Dermis blood vessel endothelial cell (primary cell): ENCODE data around the gene LIMK2. TPM values are rescaled to one million over a fixed set of nuclear protein-coding genes. Genes with fewer than 3 reads are reported as not detected.
"Not testable (repeated sequence)": the region's sequence is repeated elsewhere in the genome, so short reads cannot be mapped to it uniquely, and the experiment has no call there.

ENCODE experiments used
- DNase-seq: peaks from one replicate; pipeline ENCODE4 v3.0.0; 2010
- total RNA-seq: library from RNA; depleted of rRNA; stranded (reverse); fragments of >200 nt; gene quantifications from 2 replicates; pipeline ENCODE4 v1.2.3, GENCODE V29; 2014

LIMK2 gene
- total RNA-seq, 1 donor from 2014 or later: 103 TPM

DNA sequence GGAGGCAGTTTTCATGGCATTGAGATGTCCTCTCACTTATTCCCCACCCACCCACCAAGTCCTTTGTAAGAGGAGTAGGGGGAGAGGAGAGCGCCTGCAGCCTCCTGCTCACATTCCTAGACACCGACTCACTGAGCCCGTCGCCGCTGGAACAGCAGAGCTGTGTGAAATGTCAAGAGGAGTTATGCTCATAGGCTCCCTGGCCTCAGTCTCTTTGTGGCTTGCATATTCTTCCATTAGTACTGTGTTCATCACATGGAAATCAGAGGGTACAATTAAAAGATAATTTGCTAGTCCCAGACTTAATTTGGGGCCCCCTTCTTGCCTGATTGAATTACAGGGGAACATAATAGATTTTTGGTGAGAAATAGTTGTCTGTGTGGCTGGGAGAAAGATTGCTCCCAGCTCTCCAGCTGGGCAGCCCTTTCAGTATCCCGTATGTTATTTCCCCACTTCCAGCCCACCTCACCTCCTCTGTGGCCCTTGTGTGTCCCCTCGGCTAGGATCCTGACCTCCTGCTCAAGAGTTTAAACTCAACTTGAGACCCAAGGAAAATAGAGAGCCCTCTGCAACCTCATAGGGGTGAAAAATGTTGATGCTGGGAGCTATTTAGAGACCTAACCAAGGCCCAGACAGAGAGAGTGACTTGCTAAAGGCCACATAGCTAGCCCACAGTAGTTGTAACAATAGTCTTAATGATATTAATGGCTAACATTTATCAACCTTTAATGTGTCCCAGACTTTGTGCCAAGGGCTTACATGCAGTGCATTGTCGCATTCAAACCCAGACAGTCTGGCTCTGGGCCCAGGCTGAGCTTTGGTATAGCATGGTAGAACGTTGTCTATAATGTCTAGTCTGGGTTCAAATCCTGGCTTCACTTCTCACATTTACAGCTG lies 32.2 kb downstream of the LIMK2 start:
- peak; percentile 71 for DNase-seq

DNA sequence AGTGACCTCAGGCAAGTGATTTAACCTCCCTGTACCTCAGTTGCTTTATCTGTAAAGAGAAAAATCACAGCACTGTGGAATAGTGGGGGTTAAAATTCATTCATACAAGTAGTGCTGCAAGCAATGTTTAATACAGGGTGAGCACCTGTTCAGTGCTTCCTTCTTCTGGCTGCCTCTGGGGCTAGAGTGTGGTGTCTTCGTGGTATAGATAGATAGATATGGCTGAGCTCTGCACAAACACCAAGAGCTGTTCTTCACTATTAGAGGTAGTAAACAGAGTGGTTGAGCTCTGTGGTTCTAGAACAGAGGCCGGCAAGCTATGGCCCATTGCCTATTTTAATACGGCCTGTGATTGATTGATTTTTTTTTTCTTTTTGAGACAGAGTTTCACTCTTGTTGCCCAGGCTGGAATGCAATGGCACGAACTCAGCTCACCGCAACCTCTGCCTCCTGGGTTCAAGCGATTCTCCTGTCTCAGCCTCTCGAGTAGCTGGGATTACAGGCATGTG lies 32.9 kb downstream of the LIMK2 start:
- no peak for DNase-seq

DNA sequence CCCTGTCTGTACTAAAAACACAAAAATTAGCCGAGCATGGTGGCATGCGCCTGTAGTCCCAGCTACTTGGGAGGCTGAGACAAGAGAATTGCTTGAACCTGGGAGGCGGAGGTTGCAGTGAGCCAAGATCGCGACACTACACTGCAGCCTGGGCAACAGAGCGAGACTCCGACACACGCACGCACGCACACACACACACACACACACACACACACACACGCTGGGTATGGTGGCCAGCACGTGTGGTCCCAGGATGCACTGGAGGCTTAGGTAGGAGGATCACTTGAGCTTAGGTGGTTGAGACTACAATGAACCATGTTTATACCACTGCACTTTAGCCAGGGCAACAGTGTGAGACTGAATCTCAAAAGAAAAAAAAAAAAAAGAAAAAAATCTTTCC lies 33.9 kb downstream of the LIMK2 start:
- DNase-seq: not testable (repeated sequence)

DNA sequence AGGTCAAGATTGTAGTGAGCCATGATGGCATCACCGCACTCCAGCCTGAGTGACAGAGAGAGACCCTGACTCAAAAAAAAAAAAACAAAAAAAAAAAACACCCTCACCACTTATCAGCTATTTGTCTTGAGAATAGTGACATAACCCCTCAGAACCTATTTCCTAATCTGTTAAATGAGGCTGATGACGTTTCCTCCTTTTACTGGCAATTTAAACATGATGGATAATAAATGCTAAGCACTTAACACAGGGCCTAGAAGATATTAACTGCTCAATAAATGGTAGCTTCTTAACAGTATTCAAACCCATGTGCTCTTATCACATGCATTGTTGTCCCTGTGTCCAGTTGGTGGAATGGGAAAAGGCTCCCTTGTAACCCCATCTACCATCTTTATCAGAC lies 34.6 kb downstream of the LIMK2 start:
- no peak for DNase-seq

DNA sequence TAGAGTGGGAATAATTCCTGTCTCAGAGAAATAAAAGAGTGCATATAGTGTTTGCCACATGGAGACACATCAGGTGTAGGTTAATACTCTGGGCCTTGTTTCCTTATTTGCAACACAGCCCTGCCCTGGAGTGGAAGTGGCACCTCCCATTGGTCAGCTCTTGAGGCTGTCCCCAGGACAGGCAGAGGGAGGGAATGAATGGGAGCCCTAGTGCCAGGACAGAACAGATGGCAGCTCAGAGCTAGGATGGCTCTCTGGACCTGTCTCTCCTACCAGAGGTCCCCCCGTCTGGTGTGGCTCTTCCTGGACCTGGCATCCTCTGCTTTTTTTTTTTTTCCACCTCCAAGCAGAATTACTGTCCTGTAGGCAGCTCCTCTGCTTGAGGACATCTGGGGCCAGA lies 35.6 kb downstream of the LIMK2 start:
- no peak for DNase-seq

DNA sequence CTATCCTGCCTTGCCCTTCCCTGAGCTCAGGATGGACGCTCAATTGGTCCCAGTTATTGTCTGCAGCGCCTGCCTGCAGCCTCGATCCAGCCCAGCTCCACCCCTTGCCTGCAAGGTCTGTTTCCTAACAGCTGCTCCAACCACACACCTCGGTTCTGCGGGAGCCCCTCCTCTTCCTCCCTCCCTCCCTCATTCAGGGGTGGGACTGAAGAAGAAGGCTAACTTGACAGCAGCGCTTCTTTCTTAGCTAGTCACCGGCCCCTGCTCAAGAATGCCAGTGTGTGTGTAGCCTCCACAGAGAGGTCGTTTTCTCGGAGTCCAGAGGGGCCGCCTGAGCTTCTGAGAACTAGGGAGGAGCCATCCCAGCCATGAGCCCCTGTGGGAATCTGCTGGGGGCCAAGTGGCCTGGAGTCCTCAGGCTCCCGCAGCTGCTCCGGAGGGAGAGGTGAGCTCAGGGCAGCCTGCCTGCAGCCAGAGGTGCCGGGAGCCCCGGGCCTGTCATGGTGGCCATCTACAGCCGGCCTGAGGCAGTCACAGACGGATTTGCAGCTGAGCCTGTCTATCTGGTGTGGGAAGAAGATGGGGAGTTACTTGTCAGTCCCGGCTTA lies 36.1 kb downstream of the LIMK2 start:
- DNase-seq: peak; percentile 59

DNA sequence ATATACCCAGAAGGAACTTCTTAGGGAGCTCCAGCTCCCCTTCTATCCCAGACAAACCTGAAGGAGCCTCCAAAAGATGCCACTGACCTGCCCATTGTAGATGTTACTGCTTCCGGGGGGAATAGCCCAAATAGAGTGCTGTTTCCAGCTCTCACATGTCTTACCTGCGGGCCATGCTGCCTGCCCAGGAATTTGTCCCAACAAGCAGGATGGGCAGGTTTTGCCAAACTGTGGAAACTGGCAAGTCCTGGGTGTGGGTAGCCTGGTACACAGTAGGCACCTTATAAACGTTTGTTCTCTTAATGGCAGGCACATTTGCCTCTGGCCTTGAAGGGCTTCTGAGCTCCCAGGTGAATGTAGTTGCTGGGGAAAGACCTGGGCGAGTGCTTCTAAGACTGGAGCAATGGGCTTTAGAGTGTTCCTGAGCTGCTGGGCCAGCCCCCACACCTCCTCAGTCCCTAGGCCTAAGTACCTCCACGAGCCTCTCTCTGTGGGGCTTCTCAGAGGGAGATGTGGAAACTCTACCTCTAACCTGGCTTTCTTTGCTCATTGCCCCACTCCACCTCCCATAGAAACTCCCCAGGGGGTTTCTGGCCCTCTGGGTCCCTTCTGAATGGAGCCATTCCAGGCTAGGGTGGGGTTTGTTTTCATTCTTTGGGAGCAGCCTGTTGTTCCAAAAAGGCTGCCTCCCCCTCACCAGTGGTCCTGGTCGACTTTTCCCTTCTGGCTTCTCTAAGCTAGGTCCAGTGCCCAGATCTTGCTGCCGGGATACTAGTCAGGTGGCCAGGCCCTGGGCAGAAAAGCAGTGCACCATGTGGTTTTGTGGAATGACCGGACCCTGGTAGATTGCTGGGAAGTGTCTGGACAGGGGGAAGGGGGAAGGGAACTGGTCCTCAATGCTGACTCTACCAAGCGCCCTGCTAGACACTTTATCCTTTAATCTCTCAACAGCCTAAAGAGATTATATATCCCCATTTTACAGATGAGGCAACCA lies 37.2 kb downstream of the LIMK2 start:
- no peak for DNase-seq

DNA sequence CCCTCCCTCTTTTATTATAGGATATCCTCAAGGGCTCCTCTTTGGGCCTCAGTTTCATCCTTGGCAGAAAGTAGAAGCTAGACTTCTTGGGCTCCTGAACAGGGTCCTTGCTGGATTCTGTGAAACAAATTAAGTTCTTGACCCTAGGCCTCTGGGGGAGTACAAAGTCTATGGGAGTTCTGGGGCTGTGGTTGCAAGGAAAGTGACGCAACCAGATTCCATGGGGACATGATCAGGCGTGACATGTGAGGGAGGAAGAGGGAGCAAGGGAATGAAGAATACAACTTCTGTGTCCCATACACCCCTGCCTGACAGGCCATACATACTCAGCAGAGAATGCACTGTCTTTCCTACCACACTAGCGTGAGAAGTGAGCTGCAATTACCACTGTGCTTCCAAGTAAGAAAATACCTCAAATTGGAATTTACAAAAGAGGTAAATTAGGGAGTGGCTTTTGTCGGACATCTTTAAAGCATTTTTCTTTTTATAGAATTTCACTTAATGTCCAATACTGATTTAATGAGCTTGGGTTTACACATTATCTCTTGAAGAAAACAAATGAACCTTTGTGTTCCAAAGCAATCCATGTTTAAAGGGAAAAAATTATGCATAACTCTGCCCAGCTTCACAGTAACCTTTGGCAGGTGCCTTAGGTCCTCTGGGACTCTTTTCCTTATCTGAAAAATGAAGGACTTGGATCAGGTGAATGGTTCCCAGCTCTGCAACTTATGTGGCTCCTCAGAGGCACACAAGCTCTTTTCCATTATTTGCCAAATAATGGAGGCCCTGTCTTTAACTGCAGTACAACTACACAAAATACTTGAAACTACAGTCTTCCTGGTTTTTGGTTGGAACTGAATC lies 38.9 kb downstream of the LIMK2 start:
- DNase-seq: no peak

DNA sequence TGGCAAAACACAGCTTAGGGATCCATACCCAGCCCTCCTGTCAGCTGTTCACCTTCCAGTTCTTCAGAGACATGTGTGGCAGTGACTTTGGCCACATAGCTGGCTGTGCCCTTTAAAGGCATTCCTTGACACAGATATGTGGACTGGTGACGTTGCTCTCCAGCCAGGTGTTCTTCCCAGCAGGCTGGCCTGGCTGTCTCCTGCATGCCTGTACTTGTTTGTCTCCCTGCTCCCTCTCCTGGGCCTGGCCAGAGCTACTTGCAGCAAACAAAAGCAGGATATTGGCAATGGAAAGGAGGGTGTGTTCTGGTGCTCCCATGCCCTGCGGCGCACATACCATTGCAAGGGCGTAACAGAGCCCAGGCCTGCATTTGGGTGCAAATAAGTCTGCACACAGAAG lies 41.9 kb downstream of the LIMK2 start:
- peak; percentile 94 for DNase-seq

DNA sequence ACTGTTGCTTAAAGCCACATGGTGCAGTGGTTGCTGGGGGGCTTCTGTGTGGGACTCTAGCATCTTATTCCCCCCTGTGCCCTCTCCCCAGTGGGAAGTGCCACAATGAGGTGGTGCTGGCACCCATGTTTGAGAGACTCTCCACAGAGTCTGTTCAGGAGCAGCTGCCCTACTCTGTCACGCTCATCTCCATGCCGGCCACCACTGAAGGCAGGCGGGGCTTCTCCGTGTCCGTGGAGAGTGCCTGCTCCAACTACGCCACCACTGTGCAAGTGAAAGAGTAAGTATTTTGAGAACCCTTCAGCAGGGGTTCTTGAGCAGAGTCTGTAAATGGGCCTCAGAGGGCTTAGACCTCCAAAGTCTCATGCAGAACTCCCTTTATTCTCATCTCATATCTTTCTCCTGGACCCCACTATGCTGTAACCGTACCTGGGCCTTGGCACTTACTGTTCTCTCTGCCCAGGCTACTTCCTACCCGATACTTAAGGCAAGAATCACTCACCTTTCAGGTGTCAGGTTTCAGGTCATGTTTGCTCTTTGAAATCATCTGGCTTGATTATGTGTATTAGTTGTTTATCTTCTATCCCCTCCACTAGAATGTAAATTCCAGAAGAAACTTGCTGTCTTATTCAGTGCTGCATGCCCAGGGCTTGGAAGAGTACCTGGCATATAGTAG lies 47.8 kb downstream of the LIMK2 start:
- no peak for DNase-seq

DNA sequence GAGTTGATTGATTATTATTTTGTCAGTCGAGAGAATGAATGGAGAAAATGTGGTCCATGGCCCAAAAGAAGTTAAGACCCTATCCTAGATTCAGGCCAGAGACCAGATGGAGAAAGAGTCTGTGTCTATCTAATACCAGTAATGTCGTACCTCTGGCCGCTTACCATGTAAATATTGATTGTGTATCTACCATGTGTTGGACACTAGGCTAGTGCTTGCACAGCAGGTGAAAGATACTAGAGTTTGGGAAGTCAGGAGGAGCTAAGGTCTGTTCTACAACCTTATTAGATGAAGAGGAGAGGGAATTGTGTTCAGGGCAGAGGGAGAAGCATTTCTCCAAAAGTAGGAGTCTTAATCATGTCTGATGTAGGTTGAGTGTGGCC lies 48.4 kb downstream of the LIMK2 start:
- no peak for DNase-seq

DNA sequence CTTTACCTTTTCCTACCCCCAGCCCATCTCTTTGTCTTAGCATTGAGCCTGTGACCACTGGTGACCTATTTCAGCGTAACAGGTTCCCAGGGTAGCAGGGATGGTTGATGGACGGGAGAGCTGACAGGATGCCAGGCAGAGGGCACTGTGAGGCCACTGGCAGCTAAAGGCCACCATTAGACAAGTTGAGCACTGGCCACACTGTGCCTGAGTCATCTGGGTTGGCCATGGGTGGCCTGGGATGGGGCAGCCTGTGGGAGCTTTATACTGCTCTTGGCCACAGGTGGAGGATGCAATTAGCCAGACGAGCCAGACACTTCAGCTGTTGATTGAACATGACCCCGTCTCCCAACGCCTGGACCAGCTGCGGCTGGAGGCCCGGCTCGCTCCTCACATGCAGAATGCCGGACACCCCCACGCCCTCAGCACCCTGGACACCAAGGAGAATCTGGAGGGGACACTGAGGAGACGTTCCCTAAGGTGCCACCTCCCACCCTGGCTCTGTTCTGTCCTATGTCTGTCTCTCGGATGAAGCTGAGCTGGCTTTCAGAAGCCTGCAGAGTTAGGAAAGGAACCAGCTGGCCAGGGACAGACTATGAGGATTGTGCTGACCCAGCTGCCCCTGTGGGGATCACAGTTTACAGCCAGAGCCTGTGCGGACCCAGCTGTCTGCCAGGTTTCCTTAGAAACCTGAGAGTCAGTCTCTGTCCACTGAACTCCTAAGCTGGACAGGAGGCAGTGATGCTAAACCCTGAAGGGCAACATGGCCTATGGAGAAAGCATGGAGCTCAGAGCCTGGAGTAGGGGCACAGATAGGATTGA lies 50.4 kb downstream of the LIMK2 start:
- DNase-seq: no peak

DNA sequence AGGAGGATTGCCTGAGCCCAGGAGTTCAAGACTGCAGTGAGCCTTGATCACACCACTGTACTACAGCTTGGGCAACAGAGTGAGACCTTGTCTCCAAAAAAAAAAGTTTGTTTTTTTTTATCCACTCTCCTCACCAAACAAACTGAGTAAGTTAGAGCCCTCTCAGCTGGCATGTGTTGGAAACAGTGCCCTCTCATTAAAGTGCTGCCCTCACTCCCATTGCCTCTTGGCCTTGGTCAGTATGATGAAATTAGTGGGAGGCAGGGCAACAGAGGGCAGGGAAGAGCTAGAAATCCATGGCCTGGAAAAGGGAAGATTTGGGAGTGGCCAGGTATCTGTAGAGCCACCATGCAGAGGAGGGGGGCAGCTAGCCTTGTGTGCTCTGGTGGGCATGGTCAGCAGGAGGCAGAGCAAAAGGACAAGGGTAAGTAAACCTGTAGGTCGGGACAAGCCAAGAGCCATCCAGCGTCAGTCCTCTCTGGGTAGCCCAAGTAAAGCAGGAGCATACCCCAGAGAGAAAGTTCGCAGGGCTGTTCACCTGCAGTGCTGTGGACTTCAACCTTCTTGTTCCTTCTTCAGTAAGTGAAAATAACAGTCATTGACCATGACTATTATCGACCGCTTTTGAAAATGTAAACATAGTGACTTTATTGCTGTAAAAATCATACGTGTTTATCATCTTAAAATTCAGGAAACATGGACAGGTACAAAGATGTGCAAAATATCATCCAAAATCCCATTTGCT lies 52.0 kb downstream of the LIMK2 start:
- no peak for DNase-seq

DNA sequence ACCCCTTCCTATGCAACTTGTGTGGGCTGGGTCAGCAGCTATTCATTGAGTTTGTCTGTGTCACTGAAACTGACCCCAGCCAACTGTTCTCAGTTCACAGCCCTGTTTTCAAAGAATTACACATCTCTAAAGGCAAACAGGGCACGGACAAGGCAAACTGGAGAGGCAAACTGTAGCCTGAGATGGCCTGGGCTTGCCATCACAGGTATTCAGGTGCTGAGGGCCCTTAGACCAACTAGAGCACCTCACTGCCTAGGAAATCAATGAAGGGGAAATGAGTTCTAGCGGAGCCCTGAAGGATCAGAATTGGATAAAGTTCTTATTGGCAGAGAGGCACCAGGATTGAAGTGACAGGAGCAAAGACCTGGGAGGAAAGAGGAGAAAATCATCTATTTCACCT lies 56.2 kb downstream of the LIMK2 start:
- DNase-seq: no peak

DNA sequence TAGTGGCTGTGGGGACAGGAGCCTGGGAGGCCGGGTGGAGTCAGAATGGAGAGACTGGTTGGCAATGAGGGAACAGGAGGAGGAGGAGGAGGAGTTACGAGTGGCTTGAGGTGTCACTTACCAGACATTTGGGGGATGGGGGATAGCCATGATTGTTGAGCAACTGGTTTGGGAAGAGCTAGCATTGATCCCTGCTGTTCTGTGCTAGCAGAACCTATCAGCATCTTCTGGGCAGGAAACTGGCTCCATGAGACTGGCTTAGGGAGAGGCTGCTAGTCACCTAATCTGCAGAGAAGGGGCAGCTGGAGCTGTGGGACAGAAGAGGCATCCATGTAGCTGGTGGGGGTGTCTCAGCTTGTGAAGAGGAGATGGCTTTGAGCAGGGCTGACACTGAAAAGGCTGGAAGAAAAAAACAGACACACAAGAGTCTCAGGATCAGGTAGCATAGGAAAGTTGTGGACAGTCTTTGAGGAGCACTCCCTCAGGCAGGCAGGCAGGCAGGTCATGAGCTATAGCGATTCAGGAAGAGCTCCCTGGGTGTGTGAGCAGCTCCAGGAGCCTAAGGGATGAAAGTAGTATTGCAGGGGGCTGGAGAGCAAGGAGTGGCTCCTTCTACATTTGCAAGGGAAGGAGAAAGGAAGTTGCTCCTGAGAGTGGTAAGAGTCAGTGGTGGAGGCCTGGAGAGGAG lies 57.9 kb downstream of the LIMK2 start:
- peak; percentile 16 for DNase-seq

DNA sequence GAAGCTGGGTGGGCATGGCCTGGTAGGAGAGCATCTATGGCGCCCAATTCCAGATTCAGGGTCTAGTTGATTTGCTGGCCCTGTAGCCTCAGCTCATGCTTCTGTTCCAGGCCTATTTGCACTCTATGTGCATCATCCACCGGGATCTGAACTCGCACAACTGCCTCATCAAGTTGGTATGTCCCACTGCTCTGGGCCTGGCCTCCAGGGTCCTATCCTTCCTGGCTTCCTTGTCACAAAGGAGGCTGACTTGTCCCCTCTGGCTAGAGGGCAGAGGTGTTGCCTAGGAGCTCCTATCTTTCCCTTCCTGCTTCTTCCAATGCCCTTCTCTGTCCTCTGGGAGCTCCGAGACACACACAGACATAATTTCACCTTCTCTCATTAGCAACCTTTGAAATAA lies 58.9 kb downstream of the LIMK2 start:
- DNase-seq: no peak

DNA sequence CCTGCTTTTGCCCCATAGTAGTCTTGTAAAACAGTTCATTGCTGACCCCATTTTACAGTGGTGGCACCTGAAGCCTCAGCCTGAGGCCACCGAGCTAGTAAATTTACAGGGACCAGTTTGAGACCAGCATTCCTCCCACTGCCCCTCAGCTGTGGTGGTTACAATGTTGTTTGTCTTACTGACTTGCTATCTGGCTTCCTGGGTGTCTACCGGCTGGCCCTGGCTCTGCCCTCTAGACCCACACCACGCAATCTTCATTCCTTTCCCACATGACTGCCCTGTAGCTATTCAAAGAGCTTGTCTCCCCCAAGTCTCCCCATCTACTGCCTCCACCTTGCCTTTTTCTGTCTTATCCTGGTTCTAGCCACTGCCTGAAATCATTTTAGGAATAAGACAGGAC lies 59.4 kb downstream of the LIMK2 start:
- DNase-seq: no peak

DNA sequence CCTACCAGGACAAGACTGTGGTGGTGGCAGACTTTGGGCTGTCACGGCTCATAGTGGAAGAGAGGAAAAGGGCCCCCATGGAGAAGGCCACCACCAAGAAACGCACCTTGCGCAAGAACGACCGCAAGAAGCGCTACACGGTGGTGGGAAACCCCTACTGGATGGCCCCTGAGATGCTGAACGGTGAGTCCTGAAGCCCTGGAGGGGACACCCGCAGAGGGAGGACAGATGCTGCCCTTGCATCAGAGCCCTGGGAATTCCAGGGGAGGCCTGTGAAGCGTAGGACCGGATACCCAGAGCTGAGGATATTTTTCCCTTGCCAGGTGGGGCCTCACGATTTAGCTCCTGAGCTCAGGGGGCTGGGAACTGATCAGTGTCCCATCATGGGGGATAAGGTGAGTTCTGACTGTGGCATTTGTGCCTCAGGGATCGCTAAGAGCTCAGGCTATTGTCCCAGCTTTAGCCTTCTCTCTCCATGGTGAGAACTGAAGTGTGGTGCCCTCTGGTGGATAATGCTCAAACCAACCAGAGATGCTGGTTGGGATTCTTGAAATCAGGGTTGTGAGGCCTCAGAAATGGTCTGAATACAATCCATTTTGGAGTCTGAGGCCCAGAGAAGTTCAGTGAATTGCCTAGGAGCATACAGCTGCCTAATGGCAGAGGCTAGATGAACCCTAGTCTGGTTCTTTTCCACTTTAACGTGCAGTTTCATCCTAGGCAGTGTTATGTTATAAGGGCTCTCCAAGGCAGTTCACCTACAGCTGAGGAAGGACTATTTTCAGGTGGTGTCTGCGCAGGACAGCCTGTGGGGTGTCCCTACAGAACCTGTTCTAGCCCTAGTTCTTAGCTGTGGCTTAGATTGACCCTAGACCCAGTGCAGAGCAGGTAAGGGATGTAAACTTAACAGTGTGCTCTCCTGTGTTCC lies 60.7 kb downstream of the LIMK2 start:
- peak; percentile 83 for DNase-seq
